ENCODE data around the gene WIPF2.
A peak's percentile ranks its signal among the peaks of the same experiment; 100 is the strongest.
"Not testable (repeated sequence)": the region's sequence is repeated elsewhere in the genome, so short reads cannot be mapped to it uniquely, and the experiment has no call there.

WIPF2 gene

GRCh38 chr17:40303708-40304551, 84.8 kb downstream of the WIPF2 start:
- Histone ChIP-seq H3K36me3 (ENCODE audit: control insufficient read depth, insufficient read depth, low read length) (no peaks in the 10 kb centered on the region), H3K27ac (ENCODE audit: insufficient read depth, low read length, poor library complexity, severe bottlenecking) (no peak overlapping the region), H3K4me1 (ENCODE audit: control insufficient read depth, insufficient read depth, low read length, poor library complexity, severe bottlenecking) (peaks cover 30% of the 10 kb centered on the region), H3K27me3 (replicated peaks; ENCODE audit: control insufficient read depth, insufficient read depth, low read length, poor library complexity, severe bottlenecking) (no peaks in the 10 kb centered on the region), H3K4me3 (ENCODE audit: insufficient read depth, low read depth, low read length, poor library complexity, severe bottlenecking) (no peak overlapping the region), H3K9me3 (ENCODE audit: control insufficient read depth, low read length) (no peaks in the 10 kb centered on the region)
- no peak for DNase-seq

DNA sequence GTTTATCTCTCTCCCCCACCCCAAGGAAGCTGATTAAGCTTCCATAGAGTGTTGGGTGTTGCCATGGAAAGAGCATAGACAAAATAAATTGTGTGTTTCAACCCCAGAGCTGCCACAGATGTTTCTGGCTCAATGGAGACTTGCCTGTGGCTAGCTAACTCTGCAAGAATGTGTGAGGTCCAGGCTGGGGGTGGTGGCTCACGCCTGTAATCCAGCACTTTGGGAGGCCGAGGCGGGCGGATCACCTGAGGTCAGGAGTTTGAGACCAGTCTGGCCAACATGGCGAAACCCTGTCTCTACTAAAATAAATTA, 85.4 kb downstream of the WIPF2 start:
- H3K27me3 ChIP-seq (replicated peaks; ENCODE audit: control insufficient read depth, insufficient read depth, low read length, poor library complexity, severe bottlenecking); H3K9me3 ChIP-seq (ENCODE audit: control insufficient read depth, low read length); H3K36me3 ChIP-seq (ENCODE audit: control insufficient read depth, insufficient read depth, low read length); H3K27ac ChIP-seq (ENCODE audit: insufficient read depth, low read length, poor library complexity, severe bottlenecking); H3K4me3 ChIP-seq (ENCODE audit: insufficient read depth, low read depth, low read length, poor library complexity, severe bottlenecking); DNase-seq: not testable (repeated sequence)
- peaks cover 35% of the 10 kb centered on the region for H3K4me1 ChIP-seq (ENCODE audit: control insufficient read depth, insufficient read depth, low read length, poor library complexity, severe bottlenecking)

DNA sequence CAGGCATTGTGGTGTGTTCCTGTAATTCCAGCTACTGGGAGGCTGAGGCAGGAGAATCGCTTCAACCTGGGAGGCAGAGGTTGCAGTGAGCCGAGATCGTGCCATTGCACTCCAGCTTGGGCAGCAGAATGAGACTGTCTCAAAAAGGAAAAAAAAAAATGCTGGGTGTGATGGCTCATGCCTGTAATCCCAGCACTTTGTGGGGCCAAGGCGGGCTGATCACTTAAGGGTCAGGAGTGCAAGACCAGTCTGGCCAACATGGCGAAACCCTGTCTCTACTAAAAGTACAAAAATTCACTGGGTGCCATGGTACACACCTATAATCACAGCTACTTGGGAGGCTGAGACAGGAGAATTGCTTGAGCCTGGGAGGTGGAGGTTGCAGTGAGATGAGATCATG, 85.8 kb downstream of the WIPF2 start:
- not testable (repeated sequence) for H3K4me3 ChIP-seq (ENCODE audit: insufficient read depth, low read depth, low read length, poor library complexity, severe bottlenecking); H3K36me3 ChIP-seq (ENCODE audit: control insufficient read depth, insufficient read depth, low read length); H3K9me3 ChIP-seq (ENCODE audit: control insufficient read depth, low read length); H3K27ac ChIP-seq (ENCODE audit: insufficient read depth, low read length, poor library complexity, severe bottlenecking); DNase-seq; H3K27me3 ChIP-seq (replicated peaks; ENCODE audit: control insufficient read depth, insufficient read depth, low read length, poor library complexity, severe bottlenecking)
- peaks cover 39% of the 10 kb centered on the region for H3K4me1 ChIP-seq (ENCODE audit: control insufficient read depth, insufficient read depth, low read length, poor library complexity, severe bottlenecking)

- Histone ChIP-seq H3K4me1 (ENCODE audit: control insufficient read depth, insufficient read depth, low read length, poor library complexity, severe bottlenecking) (peaks cover 53% of the 10 kb centered on the region), H3K9me3 (ENCODE audit: control insufficient read depth, low read length) (no peaks in the 10 kb centered on the region), H3K36me3 (ENCODE audit: control insufficient read depth, insufficient read depth, low read length) (no peaks in the 10 kb centered on the region), H3K27me3 (replicated peaks; ENCODE audit: control insufficient read depth, insufficient read depth, low read length, poor library complexity, severe bottlenecking) (no peaks in the 10 kb centered on the region), H3K4me3 (ENCODE audit: insufficient read depth, low read depth, low read length, poor library complexity, severe bottlenecking) (no peak overlapping the region), H3K27ac (ENCODE audit: insufficient read depth, low read length, poor library complexity, severe bottlenecking) (no peak overlapping the region)
- DNase-seq: no peak
Observed at GRCh38 chr17:40306395-40306794, 87.3 kb downstream of the WIPF2 start.

GRCh38 chr17:40307001-40307730, 88.1 kb downstream of the WIPF2 start:
- no peak for DNase-seq
- no peaks in the 10 kb centered on the region for H3K27me3 ChIP-seq (replicated peaks; ENCODE audit: control insufficient read depth, insufficient read depth, low read length, poor library complexity, severe bottlenecking)
- H3K36me3 ChIP-seq (ENCODE audit: control insufficient read depth, insufficient read depth, low read length): no peaks in the 10 kb centered on the region
- H3K9me3 ChIP-seq (ENCODE audit: control insufficient read depth, low read length): no peaks in the 10 kb centered on the region
- H3K27ac ChIP-seq (ENCODE audit: insufficient read depth, low read length, poor library complexity, severe bottlenecking): peak overlapping the region; percentile 49
- H3K4me1 ChIP-seq (ENCODE audit: control insufficient read depth, insufficient read depth, low read length, poor library complexity, severe bottlenecking): peaks cover 57% of the 10 kb centered on the region
- no peak overlapping the region for H3K4me3 ChIP-seq (ENCODE audit: insufficient read depth, low read depth, low read length, poor library complexity, severe bottlenecking)

DNA sequence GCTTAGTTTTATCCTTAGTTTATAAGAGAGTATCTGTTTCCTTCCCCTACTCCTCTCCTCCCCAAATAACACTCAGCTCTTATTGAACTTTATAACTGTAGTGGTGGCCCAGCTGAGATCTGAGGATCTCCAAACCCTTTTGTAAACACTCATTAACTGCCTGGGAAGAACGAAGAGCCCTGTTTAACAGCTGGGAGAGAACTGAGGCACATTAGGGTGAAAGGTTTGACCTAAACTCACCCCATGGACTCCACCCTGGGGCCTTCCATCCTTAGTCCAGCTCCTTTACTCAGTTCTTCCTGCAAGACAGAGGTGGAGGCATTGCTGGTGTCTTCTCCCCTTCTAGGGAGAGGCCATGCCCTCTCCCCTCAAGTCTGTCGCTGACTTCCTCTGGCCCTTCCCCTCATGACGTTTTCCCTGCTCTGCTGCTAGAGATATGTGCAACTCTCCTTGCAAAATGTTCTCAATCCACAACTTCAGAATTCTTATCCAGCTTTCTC, 88.7 kb downstream of the WIPF2 start:
- Histone ChIP-seq H3K4me3 (ENCODE audit: insufficient read depth, low read depth, low read length, poor library complexity, severe bottlenecking) (no peak overlapping the region), H3K4me1 (ENCODE audit: control insufficient read depth, insufficient read depth, low read length, poor library complexity, severe bottlenecking) (peaks cover 60% of the 10 kb centered on the region), H3K9me3 (ENCODE audit: control insufficient read depth, low read length) (no peaks in the 10 kb centered on the region), H3K27ac (ENCODE audit: insufficient read depth, low read length, poor library complexity, severe bottlenecking) (peak overlapping the region; percentile 49), H3K27me3 (replicated peaks; ENCODE audit: control insufficient read depth, insufficient read depth, low read length, poor library complexity, severe bottlenecking) (no peaks in the 10 kb centered on the region), H3K36me3 (ENCODE audit: control insufficient read depth, insufficient read depth, low read length) (no peaks in the 10 kb centered on the region)
- DNase-seq: no peak

GRCh38 chr17:40309031-40309948, 90.2 kb downstream of the WIPF2 start, which contains the start of gene RARA:
Gene RARA (plus strand): TSS chr17:40309180. CDS start chr17:40331219, 22,039 bp downstream.
- H3K4me3 ChIP-seq (ENCODE audit: insufficient read depth, low read depth, low read length, poor library complexity, severe bottlenecking): no peak within 1 kb of the TSS
- no peaks in the 10 kb centered on the region for H3K27me3 ChIP-seq (replicated peaks; ENCODE audit: control insufficient read depth, insufficient read depth, low read length, poor library complexity, severe bottlenecking)
- peaks cover 57% of the 10 kb centered on the region for H3K4me1 ChIP-seq (ENCODE audit: control insufficient read depth, insufficient read depth, low read length, poor library complexity, severe bottlenecking)
- no peak for DNase-seq
- H3K27ac ChIP-seq (ENCODE audit: insufficient read depth, low read length, poor library complexity, severe bottlenecking): no peak within 1 kb of the TSS
- no peaks in the 10 kb centered on the region for H3K9me3 ChIP-seq (ENCODE audit: control insufficient read depth, low read length)
- H3K36me3 ChIP-seq (ENCODE audit: control insufficient read depth, insufficient read depth, low read length): no peaks in the 10 kb centered on the region

GRCh38 chr17:40309949-40310510, 90.9 kb downstream of the WIPF2 start:
- DNase-seq: no peak
- Histone ChIP-seq H3K27me3 (replicated peaks; ENCODE audit: control insufficient read depth, insufficient read depth, low read length, poor library complexity, severe bottlenecking) (no peaks in the 10 kb centered on the region), H3K27ac (ENCODE audit: insufficient read depth, low read length, poor library complexity, severe bottlenecking) (no peak overlapping the region), H3K9me3 (ENCODE audit: control insufficient read depth, low read length) (no peaks in the 10 kb centered on the region), H3K36me3 (ENCODE audit: control insufficient read depth, insufficient read depth, low read length) (no peaks in the 10 kb centered on the region), H3K4me3 (ENCODE audit: insufficient read depth, low read depth, low read length, poor library complexity, severe bottlenecking) (no peak overlapping the region), H3K4me1 (ENCODE audit: control insufficient read depth, insufficient read depth, low read length, poor library complexity, severe bottlenecking) (peaks cover 63% of the 10 kb centered on the region)

DNA sequence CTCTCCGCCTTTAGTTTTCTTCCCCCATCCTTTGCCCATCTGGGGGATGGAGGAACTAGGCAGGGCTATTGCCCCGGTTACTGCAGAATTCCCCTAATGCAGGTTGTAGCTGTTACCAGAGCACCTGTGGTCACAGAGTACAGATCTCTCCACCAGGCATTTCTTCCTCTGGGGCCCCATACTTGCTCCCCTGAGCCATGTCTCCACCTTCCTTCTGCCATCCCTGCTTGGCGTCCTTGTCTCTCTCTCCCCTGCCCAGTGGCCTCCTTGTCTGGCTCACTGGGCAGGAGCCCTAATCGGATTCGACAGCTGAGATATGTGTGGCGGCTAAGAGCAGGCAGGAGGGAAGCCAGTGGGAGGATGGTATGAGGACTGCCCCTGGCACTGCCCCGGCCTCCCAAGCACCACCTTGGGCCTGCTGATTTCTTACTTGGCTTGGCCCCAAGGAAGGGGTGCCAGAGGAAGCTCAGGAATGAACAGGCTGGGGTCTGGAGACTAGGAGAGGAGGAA, 91.8 kb downstream of the WIPF2 start:
- no peaks in the 10 kb centered on the region for H3K36me3 ChIP-seq (ENCODE audit: control insufficient read depth, insufficient read depth, low read length)
- DNase-seq: no peak
- H3K9me3 ChIP-seq (ENCODE audit: control insufficient read depth, low read length): no peaks in the 10 kb centered on the region
- no peak overlapping the region for H3K27ac ChIP-seq (ENCODE audit: insufficient read depth, low read length, poor library complexity, severe bottlenecking)
- H3K27me3 ChIP-seq (replicated peaks; ENCODE audit: control insufficient read depth, insufficient read depth, low read length, poor library complexity, severe bottlenecking): no peaks in the 10 kb centered on the region
- peaks cover 73% of the 10 kb centered on the region for H3K4me1 ChIP-seq (ENCODE audit: control insufficient read depth, insufficient read depth, low read length, poor library complexity, severe bottlenecking)
- H3K4me3 ChIP-seq (ENCODE audit: insufficient read depth, low read depth, low read length, poor library complexity, severe bottlenecking): no peak overlapping the region
